Bronchial epithelial cell (primary cell): ENCODE measurements around the gene MMUT. TPM values are rescaled to one million over a fixed set of nuclear protein-coding genes. Genes with fewer than 3 reads are reported as not detected.

Experiments
- DNase-seq: peaks from one replicate; pipeline ENCODE4 v3.0.0-alpha.2; 2010; ENCODE audit warnings: low read depth
- FAIRE-seq: peaks from 2 replicates; lab custom pipeline; 2011; peaks lifted over from hg19 to GRCh38; lab: Jason Lieb, UNC
- H3K27me3 ChIP-seq: 2 replicates; pipeline ENCODE4 v1.5.1; 2011; ENCODE audit warnings: low read length; ENCODE audit not compliant: control insufficient read depth, insufficient read depth
- H3K36me3 ChIP-seq: 2 replicates; pipeline ENCODE4 v1.5.1; 2011; ENCODE audit warnings: low read length; ENCODE audit not compliant: control insufficient read depth, insufficient read depth
- H3K4me3 ChIP-seq: 2 replicates; pipeline ENCODE4 v1.5.1; 2011; ENCODE audit warnings: mild to moderate bottlenecking, low read depth, low read length, control low read depth
- total RNA-seq: library from RNA; depleted of rRNA; stranded (reverse); fragments of >200 nt; gene quantifications from 2 replicates; pipeline ENCODE4 v1.2.1, GENCODE V29; 2014
- TF ChIP-seq, protein P1 (sequence below): IDR thresholded peaks from 2 replicates; pipeline ENCODE4 v1.5.1; 2011; ENCODE audit warnings: mild to moderate bottlenecking, moderate library complexity, low read length, control low read depth, inconsistent platforms; ENCODE audit not compliant: insufficient read depth, severe bottlenecking

Gene MMUT
- total RNA-seq, 1 donor from 2014 or later: 19.7 TPM

DNA sequence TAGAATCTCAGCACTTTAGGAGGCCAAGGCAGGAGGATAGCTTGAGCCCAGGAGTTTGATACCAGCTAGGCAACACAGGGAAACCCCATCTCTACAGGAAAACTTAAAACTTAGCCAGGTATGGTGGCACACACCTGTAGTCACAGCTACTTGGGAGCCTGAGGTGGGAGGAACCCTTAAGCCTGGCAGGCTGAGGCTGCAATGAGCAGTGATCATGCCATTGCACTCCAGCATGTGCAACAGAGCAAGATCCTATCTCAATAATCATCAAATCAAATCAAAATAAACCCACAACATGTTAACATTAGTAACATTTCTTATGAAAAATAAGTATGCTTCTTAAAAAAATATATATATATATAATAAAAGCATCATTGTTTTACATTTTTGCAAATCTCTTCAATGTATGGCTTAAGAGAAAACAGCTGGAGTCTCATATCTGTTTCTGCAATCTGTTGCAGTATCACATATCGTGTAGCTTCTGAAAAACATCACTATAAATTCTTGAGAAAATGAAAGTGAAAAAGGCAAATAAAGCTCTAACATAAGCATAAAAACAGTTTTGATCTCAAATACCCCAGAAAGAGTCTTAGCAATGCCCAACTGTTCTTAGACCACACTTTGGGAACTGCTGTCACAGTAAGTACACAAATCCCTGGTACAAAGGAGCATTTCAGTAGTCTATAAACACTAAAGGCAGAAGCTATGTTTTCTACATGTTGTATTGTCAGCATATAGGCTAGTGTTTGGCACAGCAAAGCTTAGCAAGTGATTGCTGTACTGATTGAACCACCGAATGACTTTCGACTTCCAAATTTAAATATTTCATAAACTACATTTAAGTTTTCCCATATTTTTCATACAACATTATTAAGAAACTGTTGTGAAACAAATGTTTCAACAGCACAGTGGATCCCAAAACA lies 8.0 kb downstream of the MMUT start:
- DNase-seq: no peak
- H3K27me3 ChIP-seq: no peaks in the 10 kb centered on the region
- no peak for FAIRE-seq
- TF ChIP-seq, protein P1, sequence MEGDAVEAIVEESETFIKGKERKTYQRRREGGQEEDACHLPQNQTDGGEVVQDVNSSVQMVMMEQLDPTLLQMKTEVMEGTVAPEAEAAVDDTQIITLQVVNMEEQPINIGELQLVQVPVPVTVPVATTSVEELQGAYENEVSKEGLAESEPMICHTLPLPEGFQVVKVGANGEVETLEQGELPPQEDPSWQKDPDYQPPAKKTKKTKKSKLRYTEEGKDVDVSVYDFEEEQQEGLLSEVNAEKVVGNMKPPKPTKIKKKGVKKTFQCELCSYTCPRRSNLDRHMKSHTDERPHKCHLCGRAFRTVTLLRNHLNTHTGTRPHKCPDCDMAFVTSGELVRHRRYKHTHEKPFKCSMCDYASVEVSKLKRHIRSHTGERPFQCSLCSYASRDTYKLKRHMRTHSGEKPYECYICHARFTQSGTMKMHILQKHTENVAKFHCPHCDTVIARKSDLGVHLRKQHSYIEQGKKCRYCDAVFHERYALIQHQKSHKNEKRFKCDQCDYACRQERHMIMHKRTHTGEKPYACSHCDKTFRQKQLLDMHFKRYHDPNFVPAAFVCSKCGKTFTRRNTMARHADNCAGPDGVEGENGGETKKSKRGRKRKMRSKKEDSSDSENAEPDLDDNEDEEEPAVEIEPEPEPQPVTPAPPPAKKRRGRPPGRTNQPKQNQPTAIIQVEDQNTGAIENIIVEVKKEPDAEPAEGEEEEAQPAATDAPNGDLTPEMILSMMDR: no peak
- peaks cover 3% of the 10 kb centered on the region for H3K36me3 ChIP-seq
- H3K4me3 ChIP-seq: no peak overlapping the region

DNA sequence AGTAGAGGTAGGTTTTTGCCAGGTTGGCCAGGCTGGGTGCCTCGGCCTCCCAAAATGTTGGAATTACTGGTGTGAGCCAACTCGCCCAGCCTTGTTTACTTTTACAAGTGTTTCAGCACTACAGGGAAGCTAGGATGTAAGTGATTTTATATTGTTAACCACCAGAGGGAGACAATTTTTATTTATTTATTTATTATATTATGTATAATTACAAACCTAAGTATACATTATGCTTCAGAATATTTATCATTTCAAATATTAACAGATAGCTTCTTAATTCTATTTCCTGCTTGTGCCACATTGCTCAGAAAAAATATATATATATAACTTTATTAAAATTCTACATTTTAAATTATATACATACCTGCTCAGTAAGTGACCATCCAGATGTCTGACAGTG lies 9.8 kb downstream of the MMUT start:
- TF ChIP-seq, protein P1: peak; percentile 19
- Histone ChIP-seq H3K27me3 (no peaks in the 10 kb centered on the region), H3K36me3 (peaks cover 3% of the 10 kb centered on the region), H3K4me3 (no peak overlapping the region)
- FAIRE-seq (no peak), DNase-seq (peak; percentile 25)

DNA sequence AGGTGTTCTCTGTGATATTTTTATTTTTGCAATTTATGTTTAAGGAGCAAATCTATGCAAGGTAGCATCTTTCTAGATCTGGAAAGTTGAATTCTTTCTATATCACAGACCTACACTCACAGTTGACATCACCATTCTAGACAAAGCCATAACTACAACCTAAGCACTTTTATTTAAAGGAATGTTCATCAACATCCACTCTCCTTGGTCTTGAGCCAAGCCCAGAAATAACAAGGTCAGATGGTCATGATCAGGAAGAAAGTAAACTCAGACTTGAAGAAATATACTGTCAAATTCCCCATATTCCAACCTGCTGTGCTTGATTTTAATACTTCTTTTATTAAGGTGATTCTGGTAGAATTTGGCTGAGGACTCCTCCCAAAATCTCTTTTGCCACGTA lies 32.2 kb downstream of the MMUT start:
- no peak for FAIRE-seq
- H3K4me3 ChIP-seq: no peak overlapping the region
- DNase-seq: no peak
- TF ChIP-seq, protein P1: no peak
- peaks cover 2% of the 10 kb centered on the region for H3K36me3 ChIP-seq
- no peaks in the 10 kb centered on the region for H3K27me3 ChIP-seq

DNA sequence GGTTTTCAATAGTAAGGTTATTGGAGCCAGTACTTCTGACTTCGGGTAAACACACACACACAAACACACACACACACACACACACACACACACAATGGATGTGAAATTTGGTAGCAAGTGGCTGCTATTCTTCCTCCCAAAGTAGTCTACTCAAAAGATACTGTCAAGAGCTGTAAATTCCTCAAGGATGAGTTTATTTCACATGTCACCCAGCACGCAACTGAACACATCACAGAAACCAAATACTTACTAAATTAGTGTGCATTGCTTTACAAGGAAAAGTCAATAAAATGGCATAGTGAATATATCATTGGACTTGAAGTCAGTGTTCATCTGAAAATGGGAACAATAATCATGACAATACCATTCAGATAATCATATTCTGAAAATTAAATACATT lies 32.9 kb downstream of the MMUT start:
- Histone ChIP-seq H3K4me3 (no peak overlapping the region), H3K27me3 (no peaks in the 10 kb centered on the region), H3K36me3 (peaks cover 2% of the 10 kb centered on the region)
- FAIRE-seq (no peak), DNase-seq (peak; percentile 49)
- TF ChIP-seq, protein P1: no peak

DNA sequence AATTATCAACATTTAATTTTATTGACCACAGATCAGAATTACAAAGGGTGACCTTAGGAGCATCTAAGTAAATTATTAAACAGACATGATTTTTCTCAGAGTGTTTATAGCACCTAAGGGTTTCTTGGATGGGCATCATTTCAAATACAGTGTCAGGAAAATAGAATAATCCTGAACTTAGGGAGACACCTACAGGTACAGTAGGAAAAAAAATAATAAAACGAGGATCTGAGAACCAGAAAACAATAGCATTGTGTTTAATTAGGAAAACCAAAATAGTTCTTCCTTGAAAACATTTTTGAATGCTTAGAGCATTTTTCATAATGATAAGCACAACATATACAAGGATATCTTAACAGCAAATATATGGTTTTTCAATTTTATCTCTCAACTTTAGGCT lies 39.2 kb downstream of the MMUT start:
- FAIRE-seq (no peak), DNase-seq (peak; percentile 37)
- Histone ChIP-seq H3K27me3 (no peaks in the 10 kb centered on the region), H3K4me3 (no peak overlapping the region), H3K36me3 (no peaks in the 10 kb centered on the region)
- TF ChIP-seq, protein P1: peak; percentile 12
